DOHH2 (cell line): ENCODE measurements around the gene SBF1.
A peak's percentile ranks its signal among the peaks of the same experiment; 100 is the strongest.

Experiments
- H3F3A ChIP-seq: fragments of 200-600 bp; sonication (generic), shearing (Covaris generic); 2 replicates; pipeline ENCODE4 v1.6.0; 2016; ENCODE audit warnings: antibody characterized with exemption, mild to moderate bottlenecking; ENCODE audit not compliant: control insufficient read depth, insufficient read depth
- H3K27ac ChIP-seq: fragments of 200-600 bp; sonication (generic); 2 replicates; pipeline ENCODE4 v1.5.1; 2014; ENCODE audit warnings: low read depth, mild to moderate bottlenecking, low read length, moderate library complexity
- H3K27me3 ChIP-seq: fragments of 200-600 bp; sonication (generic); 2 replicates; pipeline ENCODE4 v1.6.1; 2014; ENCODE audit warnings: mild to moderate bottlenecking, low read length, mixed read lengths; ENCODE audit not compliant: control insufficient read depth
- H3K36me3 ChIP-seq: fragments of 200-600 bp; sonication (generic); 2 replicates; pipeline ENCODE4 v1.6.1; 2014; ENCODE audit warnings: mild to moderate bottlenecking, low read length, moderate library complexity, mixed read lengths; ENCODE audit not compliant: control insufficient read depth
- H3K4me1 ChIP-seq: fragments of 200-600 bp; sonication (generic); 2 replicates; pipeline ENCODE4 v1.6.1; 2014; ENCODE audit warnings: mild to moderate bottlenecking, low read length, mixed read lengths; ENCODE audit not compliant: control insufficient read depth
- H3K4me2 ChIP-seq: fragments of 200-600 bp; sonication (generic); 2 replicates; pipeline ENCODE4 v1.6.0; 2014; ENCODE audit warnings: mild to moderate bottlenecking, low read length, moderate library complexity
- H3K4me3 ChIP-seq: fragments of 200-600 bp; sonication (generic); 2 replicates; pipeline ENCODE4 v1.5.1; 2014; ENCODE audit warnings: mild to moderate bottlenecking, low read length, mixed read lengths
- H3K79me2 ChIP-seq: fragments of 200-600 bp; sonication (generic); 2 replicates; pipeline ENCODE4 v1.6.1; 2014; ENCODE audit warnings: mild to moderate bottlenecking, low read length, mixed read lengths; ENCODE audit not compliant: control insufficient read depth
- H3K9me2 ChIP-seq: fragments of 200-600 bp; sonication (generic); replicated peaks from 2 replicates; pipeline ENCODE4 v1.6.1; 2014; ENCODE audit warnings: mild to moderate bottlenecking, low read length, mixed read lengths; ENCODE audit not compliant: control insufficient read depth
- H3K9me3 ChIP-seq: fragments of 200-600 bp; sonication (generic); 2 replicates; pipeline ENCODE4 v1.6.1; 2014; ENCODE audit warnings: antibody characterized with exemption, low read length, mixed read lengths; ENCODE audit not compliant: control insufficient read depth, insufficient read depth
- H4K20me1 ChIP-seq: fragments of 200-600 bp; sonication (generic); 2 replicates; pipeline ENCODE4 v1.6.0; 2014; ENCODE audit warnings: low read depth, mild to moderate bottlenecking, antibody characterized with exemption, low read length, moderate library complexity; ENCODE audit not compliant: control insufficient read depth, insufficient read depth
- CTCF ChIP-seq: fragments of 200-600 bp; sonication (generic); IDR thresholded peaks from one replicate; pipeline ENCODE4 v1.5.1; 2014; ENCODE audit warnings: antibody characterized with exemption, mild to moderate bottlenecking, low read depth, low read length; ENCODE audit not compliant: poor library complexity, severe bottlenecking
- EZH2phosphoT487 ChIP-seq: fragments of 200-600 bp; sonication (generic); IDR thresholded peaks from 2 replicates; pipeline ENCODE4 v1.6.1; 2017; ENCODE audit warnings: borderline replicate concordance, mild to moderate bottlenecking, antibody characterized with exemption, low read length, moderate library complexity, mixed read lengths

SBF1 gene

GRCh38 chr22:50516068-50516467, 41.2 kb upstream of the SBF1 start:
- no peak overlapping the region for H3K4me3 ChIP-seq
- H3K9me2 ChIP-seq, result no peaks in the 10 kb centered on the region
- no peaks in the 10 kb centered on the region for H3K9me3 ChIP-seq
- H4K20me1 ChIP-seq, result peaks cover 7% of the 10 kb centered on the region; the same call in 1 of the 2 replicates
- no peaks in the 10 kb centered on the region for H3K4me1 ChIP-seq
- no peak for TF ChIP-seq CTCF
- no peak for TF ChIP-seq EZH2phosphoT487
- H3K36me3 ChIP-seq, result peaks cover 67% of the 10 kb centered on the region
- no peaks in the 10 kb centered on the region for H3K27me3 ChIP-seq
- H3F3A ChIP-seq, result no peaks in the 10 kb centered on the region
- H3K4me2 ChIP-seq, result no peak overlapping the region
- H3K79me2 ChIP-seq, result peaks cover 70% of the 10 kb centered on the region
- no peak overlapping the region for H3K27ac ChIP-seq

GRCh38 chr22:50513175-50513574, 38.3 kb upstream of the SBF1 start:
- H3K27ac ChIP-seq, result no peak overlapping the region
- H3K4me1 ChIP-seq, result peaks cover 9% of the 10 kb centered on the region
- peaks cover 17% of the 10 kb centered on the region; the same call in 1 of the 2 replicates for H4K20me1 ChIP-seq
- H3F3A ChIP-seq, result no peaks in the 10 kb centered on the region
- no peak overlapping the region for H3K4me3 ChIP-seq
- no peak overlapping the region for H3K4me2 ChIP-seq
- no peaks in the 10 kb centered on the region for H3K27me3 ChIP-seq
- no peaks in the 10 kb centered on the region for H3K9me2 ChIP-seq
- TF ChIP-seq EZH2phosphoT487 (no peak), CTCF (no peak)
- peaks cover 61% of the 10 kb centered on the region for H3K36me3 ChIP-seq
- H3K79me2 ChIP-seq, result peaks cover 96% of the 10 kb centered on the region
- H3K9me3 ChIP-seq, result no peaks in the 10 kb centered on the region

GRCh38 chr22:50508897-50509296, 34.1 kb upstream of the SBF1 start:
- Histone ChIP-seq H3K27me3 (no peaks in the 10 kb centered on the region), H3K27ac (peak overlapping the region; percentile 51), H3K79me2 (peaks cover 86% of the 10 kb centered on the region), H3K4me2 (peak overlapping the region; percentile 88), H3K36me3 (peaks cover 57% of the 10 kb centered on the region), H3K4me1 (peaks cover 19% of the 10 kb centered on the region), H3F3A (no peaks in the 10 kb centered on the region), H3K4me3 (peak overlapping the region; percentile 85), H3K9me2 (no peaks in the 10 kb centered on the region), H4K20me1 (peaks cover 14% of the 10 kb centered on the region; the same call in 1 of the 2 replicates), H3K9me3 (no peaks in the 10 kb centered on the region)
- no peak for TF ChIP-seq CTCF
